ENCODE data around the gene REEP1. TPM values are rescaled to one million over a fixed set of nuclear protein-coding genes. Genes with fewer than 3 reads are reported as not detected.

REEP1 gene
- total and polyA plus RNA-seq, 8 donors: 1.4 to 7.0 (median 4.0) TPM

DNA sequence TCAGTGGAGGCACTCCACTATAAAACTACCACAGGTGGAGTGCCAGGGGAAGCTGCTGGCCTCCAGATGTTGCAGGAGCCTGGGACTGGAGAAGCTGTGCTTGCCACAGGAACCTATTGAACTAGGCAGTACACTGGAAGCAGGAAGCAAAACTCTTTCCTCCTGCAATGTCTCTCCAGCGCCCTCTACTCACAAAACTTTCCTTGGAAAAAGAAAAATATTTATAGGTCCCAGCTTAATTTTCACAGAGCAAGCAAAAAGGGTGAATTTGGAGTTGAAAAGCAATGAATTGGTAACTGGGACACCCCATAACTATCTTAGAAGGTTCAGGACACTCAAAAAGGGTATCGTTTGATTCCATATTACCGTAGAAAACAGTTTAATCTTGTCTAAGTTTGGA, 33.2 kb upstream of the REEP1 start:
- 87 to 97% methylated on average over 3 of the region's 3 CpGs for WGBS, 2 donors
- H3K4me1 ChIP-seq: peaks cover 11 to 20% (median 15%) of the 10 kb centered on the region in 3 donors
- TF ChIP-seq, protein P1, sequence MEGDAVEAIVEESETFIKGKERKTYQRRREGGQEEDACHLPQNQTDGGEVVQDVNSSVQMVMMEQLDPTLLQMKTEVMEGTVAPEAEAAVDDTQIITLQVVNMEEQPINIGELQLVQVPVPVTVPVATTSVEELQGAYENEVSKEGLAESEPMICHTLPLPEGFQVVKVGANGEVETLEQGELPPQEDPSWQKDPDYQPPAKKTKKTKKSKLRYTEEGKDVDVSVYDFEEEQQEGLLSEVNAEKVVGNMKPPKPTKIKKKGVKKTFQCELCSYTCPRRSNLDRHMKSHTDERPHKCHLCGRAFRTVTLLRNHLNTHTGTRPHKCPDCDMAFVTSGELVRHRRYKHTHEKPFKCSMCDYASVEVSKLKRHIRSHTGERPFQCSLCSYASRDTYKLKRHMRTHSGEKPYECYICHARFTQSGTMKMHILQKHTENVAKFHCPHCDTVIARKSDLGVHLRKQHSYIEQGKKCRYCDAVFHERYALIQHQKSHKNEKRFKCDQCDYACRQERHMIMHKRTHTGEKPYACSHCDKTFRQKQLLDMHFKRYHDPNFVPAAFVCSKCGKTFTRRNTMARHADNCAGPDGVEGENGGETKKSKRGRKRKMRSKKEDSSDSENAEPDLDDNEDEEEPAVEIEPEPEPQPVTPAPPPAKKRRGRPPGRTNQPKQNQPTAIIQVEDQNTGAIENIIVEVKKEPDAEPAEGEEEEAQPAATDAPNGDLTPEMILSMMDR (IDR thresholded peaks at IDR 0.05): no peak
- no peak overlapping the region for H3K27ac ChIP-seq
- ATAC-seq (no peak), DNase-seq (no peak), FAIRE-seq (no peak)
- H3K36me3 ChIP-seq: no peaks in the 10 kb centered on the region
- H3K27me3 ChIP-seq: no peaks in the 10 kb centered on the region
- no peaks in the 10 kb centered on the region for H3K9me3 ChIP-seq
- intact Hi-C loops (cut with DNase I): loop anchor here in 2 of 3 donors (5.0 to 10.0 kb wide), 2 partner anchors 146 to 148 kb away; no protein-coding TSS in a partner anchor
- no peak overlapping the region for H3K4me3 ChIP-seq

DNA sequence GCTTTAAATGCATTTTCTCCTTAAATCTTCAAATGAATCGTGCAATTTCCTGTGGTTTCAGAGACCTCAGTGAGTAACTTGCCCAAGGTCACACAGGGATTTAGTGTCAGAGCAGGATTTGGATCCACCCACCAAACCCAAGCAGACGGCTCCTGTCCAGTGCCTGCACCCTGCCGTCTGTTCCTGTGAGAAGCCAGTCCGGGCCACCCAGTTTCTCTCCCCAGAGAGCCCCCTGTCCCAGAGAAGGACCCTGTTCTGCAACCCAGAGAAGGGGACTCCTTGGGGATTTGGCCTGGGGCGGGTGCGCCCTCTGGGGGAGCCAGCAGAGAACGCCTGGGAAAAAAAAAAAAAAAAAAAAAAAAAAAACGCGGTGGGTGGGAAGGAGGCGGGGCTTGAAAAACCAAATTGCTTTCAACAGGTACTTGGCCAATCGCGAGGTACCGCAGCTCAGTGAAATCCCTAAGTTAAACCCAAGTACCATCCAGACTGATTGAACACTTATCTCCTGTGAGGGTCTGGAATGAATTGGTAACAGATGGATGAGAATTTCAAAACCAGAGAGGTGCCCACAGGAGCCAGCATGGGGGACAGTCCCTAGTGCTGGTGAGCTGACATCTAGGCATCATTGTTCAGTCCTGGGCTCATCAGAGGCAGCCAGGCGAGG, 30.9 kb upstream of the REEP1 start:
- Histone ChIP-seq H3K4me1 (peaks cover 11 to 20% (median 15%) of the 10 kb centered on the region in 3 donors), H3K9me3 (no peaks in the 10 kb centered on the region), H3K4me3 (peak overlapping the region in 2 of 4 donors; percentile 1 to 8), H3K27ac (no peak overlapping the region), H3K36me3 (no peaks in the 10 kb centered on the region), H3K27me3 (no peaks in the 10 kb centered on the region)
- 3 to 4% methylated on average over 14 of the region's 14 CpGs for WGBS, 2 donors
- TF ChIP-seq, protein P1 (IDR thresholded peaks at IDR 0.05): peak; percentile 17 to 51 (median 41)
- intact Hi-C loops (cut with DNase I): loop anchor here in 1 of 3 donors (10.0 kb wide), 1 partner anchor 143 kb away; no protein-coding TSS in a partner anchor
- ATAC-seq (peak; percentile 56 to 86 (median 81)), FAIRE-seq (no peak), DNase-seq (peak; percentile 26 to 72 (median 54))

DNA sequence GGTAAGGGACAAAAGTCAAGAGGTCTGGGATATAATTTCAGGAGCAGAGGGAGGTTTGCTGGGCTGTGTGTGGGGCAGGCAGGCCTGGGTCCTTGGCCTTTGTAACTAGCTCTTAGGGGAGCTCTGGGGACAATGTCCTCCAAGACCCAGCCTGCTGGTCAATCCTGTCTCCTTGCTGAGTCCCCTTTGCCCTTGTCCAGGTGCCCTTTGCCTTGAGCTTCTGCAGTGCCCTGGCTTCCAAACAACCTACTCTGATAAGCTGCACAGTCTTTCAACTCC, 30.0 kb upstream of the REEP1 start:
- intact Hi-C loops (cut with DNase I): loop anchor here in 1 of 3 donors (10.0 kb wide), 1 partner anchor 143 kb away; no protein-coding TSS in a partner anchor

DNA sequence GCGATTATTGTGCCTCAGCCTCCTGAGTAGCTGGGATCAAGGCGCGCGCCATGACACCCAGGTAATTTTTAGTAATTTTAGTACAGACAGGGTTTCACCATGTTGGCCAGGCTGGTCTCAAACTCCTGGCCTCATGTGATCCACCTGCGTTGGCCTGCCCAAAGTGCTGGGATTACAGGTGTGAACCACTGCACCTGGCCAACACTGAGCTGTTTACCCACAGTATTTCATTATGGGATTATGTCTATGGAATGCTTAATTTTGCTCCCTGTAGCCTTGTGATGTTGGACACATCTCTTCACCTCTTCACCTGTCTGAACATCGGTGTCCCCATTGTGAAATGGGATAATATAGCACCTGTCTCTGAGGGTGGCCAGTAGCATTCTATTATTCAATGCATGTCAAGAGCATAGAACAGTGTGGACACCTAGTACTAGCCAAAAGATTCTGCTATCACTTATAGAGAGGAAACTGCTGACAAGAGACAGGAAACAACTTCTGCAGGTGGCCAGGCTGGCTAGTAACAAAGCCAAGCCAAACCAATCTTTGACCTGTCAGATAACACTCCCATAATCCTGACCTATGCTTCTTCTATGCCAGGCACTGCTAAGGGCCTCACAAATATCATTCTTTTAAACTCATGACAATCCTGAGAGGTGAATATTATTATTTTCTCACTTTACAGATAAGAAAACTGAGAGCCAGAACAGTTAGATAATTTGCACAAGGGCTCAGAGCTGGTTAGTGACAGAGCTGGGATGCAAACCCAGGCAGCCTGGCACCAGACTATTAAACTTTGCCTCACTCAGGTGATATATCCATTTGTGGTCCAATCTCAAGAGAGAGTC, 29.4 kb upstream of the REEP1 start:
- peak overlapping the region in 1 of 4 donors; percentile 11 for H3K27ac ChIP-seq
- H3K4me1 ChIP-seq: peaks cover 11 to 20% (median 15%) of the 10 kb centered on the region in 3 donors
- WGBS, 2 donors: 71 to 73% methylated on average over 6 of the region's 6 CpGs
- H3K4me3 ChIP-seq: no peak overlapping the region
- TF ChIP-seq, protein P1 (IDR thresholded peaks at IDR 0.05): no peak
- peak in 1 of 6 donors; percentile 21 for DNase-seq
- intact Hi-C loops (cut with DNase I): loop anchor here in 1 of 3 donors (10.0 kb wide), 1 partner anchor 142 kb away; no protein-coding TSS in a partner anchor
- no peak for FAIRE-seq
- H3K36me3 ChIP-seq: no peaks in the 10 kb centered on the region
- peak; percentile 57 to 80 (median 73) for ATAC-seq
- H3K9me3 ChIP-seq: no peaks in the 10 kb centered on the region
- H3K27me3 ChIP-seq: no peaks in the 10 kb centered on the region

More for the DNA sequence above, 30.0 kb upstream of the REEP1 start:
- TF ChIP-seq, protein P1 (IDR thresholded peaks at IDR 0.05): no peak
- Histone ChIP-seq H3K4me3 (no peak overlapping the region), H3K9me3 (no peaks in the 10 kb centered on the region), H3K27ac (peak overlapping the region in 1 of 4 donors; percentile 11), H3K27me3 (no peaks in the 10 kb centered on the region), H3K36me3 (no peaks in the 10 kb centered on the region), H3K4me1 (peaks cover 11 to 20% (median 15%) of the 10 kb centered on the region in 3 donors)
- DNase-seq (no peak), ATAC-seq (peak in 3 of 4 donors; percentile 12 to 25 (median 12)), FAIRE-seq (no peak)

Measured in pancreas (tissue), 10 donors.